Heart left ventricle (tissue), 13 donors: Measurements from ENCODE around the gene SLC2A8.

Experiments used
- POLR2A ChIP-seq, 2 donors: fragments of 450-650 bp; IDR thresholded peaks; one replicate each; pipeline ENCODE4 v1.6.1; 2017; ENCODE audit warnings: antibody characterized with exemption in 2 of 2, mild to moderate bottlenecking in 2 of 2, moderate library complexity in 2 of 2
- TF ChIP-seq, protein P1 (sequence below), 12 donors: fragments of 200-600 bp; sonication (generic) in 4 of 12; IDR thresholded peaks; one replicate each; pipeline versions ENCODE4 v1.5.0 to v1.8.0; 2018 to 2022; ENCODE audit warnings: antibody characterized with exemption in 12 of 12, mild to moderate bottlenecking in 5 of 12
- donor health status: ischemic (EF 13 %, LVEDD 7.1; RV severe dilation, severe dysfunction).
- donor health status: DM: no; HTN: yes; CAD: no.
- donor health status: DM: no; HTN: no; CAD: no.
- donor health status: ischemic (EF 25% LVEDD 6.9; RV normal size, moderate dysfunction).
- donor health status: ischemic (EF 25% LVEDD 5.7; RV mildly dilated, moderate dysfunction).
- donor health status: ischemic (EF 35%, LVEDD 5.7; RV mildly dilated, moderate dysfunction).
- donor health status: nonischemic (EF 11% LVEDD 7.7; RV severe dilation, severe dysfunction).
- donor health status: DM: yes; HTN: yes; CAD: no.
- donor health status: PGD.
- donor health status: ischemic (EF 29% LVEDD 5.4; RV normal size, mild dysfunction).
- donor health status: nonischemic (EF 23%, LVEDD 6.1; RV moderate dilation, normal function).

DNA sequence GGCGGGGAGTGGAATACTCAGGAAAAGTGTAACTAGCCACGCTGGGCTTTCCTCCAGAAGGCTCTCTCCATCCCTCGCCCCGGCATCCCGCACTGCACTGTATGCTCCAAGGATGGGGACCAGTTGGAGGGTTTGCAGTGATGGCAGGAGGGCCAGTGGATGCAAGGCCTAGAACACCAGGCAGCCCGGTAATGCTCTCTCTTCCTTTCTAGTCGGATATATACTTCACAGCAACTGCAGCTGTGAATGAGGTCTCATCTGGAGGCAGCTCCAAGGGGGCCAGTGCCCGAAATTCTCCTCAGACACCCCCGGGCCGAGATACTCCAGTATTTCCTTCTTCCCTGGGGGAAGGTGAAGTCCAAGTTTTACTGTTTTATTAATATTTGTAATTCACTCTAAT, 10.0 kb upstream of the SLC2A8 start:
- TF ChIP-seq, protein P1, sequence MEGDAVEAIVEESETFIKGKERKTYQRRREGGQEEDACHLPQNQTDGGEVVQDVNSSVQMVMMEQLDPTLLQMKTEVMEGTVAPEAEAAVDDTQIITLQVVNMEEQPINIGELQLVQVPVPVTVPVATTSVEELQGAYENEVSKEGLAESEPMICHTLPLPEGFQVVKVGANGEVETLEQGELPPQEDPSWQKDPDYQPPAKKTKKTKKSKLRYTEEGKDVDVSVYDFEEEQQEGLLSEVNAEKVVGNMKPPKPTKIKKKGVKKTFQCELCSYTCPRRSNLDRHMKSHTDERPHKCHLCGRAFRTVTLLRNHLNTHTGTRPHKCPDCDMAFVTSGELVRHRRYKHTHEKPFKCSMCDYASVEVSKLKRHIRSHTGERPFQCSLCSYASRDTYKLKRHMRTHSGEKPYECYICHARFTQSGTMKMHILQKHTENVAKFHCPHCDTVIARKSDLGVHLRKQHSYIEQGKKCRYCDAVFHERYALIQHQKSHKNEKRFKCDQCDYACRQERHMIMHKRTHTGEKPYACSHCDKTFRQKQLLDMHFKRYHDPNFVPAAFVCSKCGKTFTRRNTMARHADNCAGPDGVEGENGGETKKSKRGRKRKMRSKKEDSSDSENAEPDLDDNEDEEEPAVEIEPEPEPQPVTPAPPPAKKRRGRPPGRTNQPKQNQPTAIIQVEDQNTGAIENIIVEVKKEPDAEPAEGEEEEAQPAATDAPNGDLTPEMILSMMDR (IDR thresholded peaks at IDR 0.05): no peak
- no peak for TF ChIP-seq POLR2A (IDR thresholded peaks at IDR 0.05)
